ENCODE data around the gene KRTAP22-1.

The KRTAP22-1 gene

DNA sequence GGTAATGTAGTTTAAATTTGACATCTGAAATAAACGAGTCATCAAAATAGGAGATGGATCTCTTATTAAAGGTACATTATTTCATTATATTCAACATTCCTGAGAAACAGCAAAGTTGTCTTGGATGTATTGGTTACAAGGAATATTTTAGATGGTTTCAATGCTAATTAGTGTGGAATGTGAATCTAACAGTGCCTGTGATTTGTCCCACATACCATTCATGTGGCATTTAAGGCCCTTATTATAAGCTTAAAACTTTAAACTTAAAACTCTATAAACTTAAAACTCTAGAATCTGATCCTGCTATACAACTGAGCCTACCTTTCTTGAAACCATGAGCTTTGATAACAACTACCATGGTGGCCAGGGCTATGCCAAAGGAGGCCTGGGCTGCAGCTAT is at the start of gene KRTAP22-1:
Gene KRTAP22-1 (plus strand): TSS at position 301 of the 400 bp plus-strand sequence.
- no peak for DNase-seq

DNA sequence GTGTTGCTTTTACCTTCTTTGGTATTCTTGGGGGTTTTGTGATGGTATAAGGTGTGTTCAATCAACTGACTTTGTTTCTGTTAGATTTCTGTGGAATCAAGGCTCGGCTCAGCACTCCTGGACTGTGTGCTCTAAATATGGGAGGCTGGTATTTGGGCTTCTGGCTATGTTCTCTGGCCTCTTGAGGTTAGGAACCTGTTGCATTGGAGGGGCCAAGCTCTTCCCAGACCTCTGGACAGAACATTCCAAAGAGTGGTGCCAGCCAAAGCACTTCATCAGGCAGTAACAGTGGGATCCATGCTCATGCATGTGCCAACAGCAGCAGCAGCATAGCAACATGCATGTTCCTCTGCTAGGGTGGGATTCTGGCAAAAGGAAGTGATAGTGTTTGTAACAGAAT is 48.1 kb upstream of the KRTAP22-1 start:
- no peak for DNase-seq

DNA sequence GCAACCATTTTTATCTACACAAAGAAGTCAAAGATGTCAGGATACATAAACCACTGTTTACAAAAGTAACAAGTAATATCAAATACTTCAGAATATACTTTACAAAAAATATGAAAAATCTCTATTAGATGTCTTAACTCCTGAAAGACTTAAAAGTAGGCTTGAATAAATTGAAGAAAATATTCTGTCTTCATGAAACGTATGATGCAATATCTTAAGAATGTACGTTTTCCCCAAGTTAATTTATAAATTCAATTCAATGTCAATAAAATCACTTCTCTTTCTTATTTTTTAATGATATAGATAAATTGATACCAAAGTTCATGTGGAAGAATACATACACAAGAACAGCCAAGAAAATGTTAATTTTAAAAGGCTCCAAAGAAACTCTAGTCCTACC is 45.8 kb upstream of the KRTAP22-1 start:
- no peak for DNase-seq

DNA sequence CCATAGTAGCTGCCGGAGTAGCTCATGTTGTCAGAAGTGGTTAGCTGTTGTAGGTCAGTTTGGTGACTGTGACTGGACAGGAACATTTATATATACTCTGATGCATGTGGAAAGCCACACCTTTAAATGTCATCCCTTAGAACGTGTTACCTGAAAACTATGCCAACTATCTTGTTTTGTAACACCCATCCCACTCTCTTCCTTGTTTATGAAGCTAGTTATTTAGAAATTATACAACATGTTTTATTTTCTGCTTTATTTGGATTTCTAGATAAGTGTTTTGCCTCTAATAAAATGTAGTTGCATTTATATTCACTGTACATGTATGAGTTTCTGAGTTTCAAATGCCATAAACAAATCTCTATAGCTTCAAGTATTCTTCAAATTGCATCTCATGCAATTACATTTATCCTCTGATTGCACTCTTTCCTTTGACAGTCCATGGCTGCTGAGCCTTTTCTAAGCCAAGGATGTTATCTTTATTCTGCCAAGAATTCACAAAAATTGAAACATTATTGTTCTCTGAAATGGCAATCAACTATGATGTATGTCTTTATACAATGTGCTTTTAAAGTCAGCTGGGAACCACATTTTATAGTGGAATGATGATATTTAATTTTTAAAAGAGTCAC is 39.5 kb upstream of the KRTAP22-1 start, which contains the start of gene KRTAP19-7:
Gene KRTAP19-7 (minus strand): TSS at position 51 of the 632 bp plus-strand sequence. CDS start 25 bp downstream, at position 26.
- DNase-seq = no peak

DNA sequence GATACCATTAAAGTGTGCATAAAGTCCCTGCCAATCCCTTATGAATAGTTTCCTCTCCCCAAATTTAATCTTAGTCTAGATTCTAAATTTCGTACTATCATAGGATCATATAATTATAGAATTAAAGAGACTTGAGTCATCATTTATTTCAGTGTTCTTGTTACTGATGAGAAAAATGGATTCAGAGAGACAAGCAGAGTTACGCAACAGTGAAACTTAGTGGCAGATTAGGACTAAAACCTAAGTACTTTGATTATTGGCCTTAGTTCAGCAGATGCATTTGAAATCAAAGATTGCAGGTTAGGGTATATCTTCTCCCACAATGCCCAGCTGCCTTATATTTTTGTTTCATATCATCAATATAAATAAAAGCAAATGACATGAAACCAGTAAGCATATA is 38.9 kb upstream of the KRTAP22-1 start:
- no peak for DNase-seq

DNA sequence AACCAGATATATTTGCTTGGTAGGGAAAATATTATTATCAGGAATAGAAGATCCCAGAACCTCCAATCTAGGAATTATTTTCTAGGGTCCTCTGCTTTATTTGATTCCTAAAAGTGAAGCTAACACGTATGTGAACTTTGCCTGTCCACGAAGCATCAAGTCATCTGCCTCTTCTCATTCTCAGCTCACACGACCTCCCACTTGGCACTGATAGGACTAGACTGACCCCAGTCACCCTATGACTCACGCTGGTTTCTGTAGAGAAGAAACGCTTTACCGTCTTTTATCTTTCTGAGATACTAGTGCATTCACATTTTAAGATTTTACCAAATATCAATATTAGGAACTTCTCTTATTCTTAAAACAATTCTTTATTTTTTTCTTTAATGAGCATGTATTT is 37.8 kb upstream of the KRTAP22-1 start:
- DNase-seq = no peak

DNA sequence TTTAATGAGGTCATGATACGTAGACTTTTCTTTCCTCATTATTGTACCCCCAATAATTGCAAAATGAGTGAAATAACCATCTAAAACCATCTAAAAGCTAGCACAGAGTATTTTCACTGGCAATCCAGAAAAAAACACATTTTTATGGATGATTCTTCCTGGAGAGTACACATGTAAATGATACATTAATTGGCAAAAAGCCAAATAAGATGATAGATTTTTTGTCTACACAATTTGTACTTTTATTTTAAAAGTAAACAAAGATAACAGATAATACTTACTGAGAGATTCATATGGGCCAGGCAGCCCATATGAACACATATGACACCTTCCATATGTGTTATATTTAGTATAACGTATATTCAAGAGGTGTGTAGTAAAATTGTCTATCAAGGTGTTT is 37.3 kb upstream of the KRTAP22-1 start:
- no peak for DNase-seq

DNA sequence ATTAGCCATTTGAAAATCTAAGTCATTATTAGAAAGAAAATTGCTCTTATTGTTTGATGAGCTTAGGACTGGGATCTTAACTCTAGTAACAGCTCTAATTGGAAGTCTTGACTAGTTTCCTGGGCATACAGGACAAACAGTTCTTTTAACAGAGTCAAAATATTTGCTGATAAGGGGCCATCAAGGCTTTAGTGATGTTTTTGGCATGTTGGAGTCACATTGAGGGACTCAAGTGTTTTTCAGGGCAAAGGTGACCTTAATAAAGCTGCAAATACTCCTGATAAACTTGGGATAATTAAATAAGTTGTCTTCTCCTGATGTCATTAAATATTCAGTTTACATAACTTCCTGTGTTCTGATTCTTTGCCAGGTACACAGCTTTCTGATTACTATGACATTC is 33.3 kb upstream of the KRTAP22-1 start:
- no peak for DNase-seq

DNA sequence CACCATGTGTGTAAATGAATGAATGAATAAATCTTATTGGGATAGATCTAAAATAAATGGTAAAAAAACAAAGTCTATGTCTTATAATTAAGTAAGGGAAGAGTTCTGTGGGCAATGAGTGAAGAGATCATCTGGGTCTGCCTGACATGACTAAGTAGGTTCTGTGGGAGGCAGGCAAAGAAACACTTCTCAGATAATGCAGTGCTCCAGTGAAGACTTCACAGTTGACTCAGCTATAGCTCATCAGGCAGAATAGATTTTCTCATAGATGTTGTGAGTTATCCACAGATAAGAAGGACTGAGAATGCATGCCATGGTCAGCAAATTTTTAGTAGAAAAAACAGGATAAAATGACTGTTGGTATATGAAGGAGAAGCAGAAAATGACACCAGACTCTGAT is 23.1 kb upstream of the KRTAP22-1 start:
- DNase-seq = no peak

DNA sequence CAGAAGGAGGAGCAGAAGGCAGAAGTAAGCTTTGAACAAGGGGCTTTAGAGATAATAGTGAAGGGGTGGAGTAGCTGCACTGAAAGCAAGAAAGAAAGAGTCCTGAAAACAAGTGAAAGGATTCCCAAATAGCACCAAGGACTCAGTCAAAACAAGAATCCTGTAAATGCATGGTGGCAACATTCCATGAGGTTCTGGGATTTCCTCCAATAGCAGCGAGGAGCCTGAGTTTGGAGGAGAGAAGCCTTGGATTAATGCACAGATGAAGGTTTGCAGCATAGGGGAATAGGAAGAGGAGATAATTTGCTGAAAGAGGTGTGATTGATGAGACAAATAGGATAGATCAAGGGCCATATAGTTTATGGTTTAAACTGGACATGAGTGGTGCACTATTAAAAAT is 21.5 kb upstream of the KRTAP22-1 start:
- no peak for DNase-seq

DNA sequence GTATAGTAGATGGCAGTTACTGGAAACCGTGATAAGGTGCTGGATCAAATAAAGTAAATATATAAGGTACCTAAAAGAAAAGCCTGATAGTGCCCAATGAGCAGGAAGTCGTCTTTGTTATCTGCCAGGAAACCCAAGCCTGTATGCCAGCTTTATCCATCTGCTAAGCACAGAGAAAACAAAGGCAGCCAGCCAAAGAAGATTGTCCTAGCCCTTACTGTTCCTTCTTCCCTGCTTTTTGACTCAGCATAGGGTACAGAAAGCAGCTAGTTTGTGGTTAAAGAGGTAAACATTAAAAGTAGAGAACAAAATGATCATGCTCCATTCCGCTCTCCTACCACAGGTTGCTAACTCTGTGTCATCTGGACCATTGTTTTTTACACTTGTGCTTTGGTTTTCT is 20.8 kb upstream of the KRTAP22-1 start:
- no peak for DNase-seq

DNA sequence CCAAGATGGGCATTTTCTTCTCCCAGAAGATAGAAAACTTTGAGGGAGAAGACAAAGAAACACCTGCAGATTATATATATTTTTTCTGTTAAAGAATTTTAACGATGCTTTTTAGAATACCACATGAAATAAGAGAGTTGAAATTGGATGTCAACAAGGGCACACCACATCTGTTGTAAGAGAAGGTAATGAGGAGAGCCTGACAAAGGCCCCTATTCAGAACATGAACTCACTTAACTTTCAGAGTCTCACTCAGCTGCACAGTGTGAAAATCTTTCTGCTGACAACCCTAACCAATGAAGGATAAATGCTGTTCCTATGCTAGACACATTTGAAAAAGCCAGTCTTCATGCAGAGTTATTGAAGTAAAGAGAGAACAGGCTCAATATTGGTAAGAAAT is 18.0 kb upstream of the KRTAP22-1 start:
- no peak for DNase-seq

DNA sequence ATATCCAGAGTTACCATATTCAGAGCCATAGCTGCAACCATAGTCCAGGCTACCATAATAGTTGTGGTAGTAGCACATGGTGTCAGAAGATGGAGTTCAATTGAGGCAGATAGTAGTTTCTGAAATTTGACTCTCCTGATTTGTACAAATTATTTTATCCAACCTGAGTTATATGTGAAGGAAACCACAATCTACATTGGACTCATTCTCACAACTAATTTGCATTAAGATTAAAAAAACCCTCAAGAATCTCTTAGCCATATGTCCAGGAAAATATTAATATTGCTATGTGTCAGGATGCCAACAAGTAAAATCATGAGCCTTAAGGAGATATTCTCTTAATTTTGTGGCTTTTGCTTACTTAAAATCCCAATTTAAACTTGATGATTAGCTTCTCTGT is 10.6 kb upstream of the KRTAP22-1 start, which contains the start of gene KRTAP22-2:
Gene KRTAP22-2 (minus strand): TSS at position 101 of the 400 bp plus-strand sequence.
- no peak for DNase-seq

DNA sequence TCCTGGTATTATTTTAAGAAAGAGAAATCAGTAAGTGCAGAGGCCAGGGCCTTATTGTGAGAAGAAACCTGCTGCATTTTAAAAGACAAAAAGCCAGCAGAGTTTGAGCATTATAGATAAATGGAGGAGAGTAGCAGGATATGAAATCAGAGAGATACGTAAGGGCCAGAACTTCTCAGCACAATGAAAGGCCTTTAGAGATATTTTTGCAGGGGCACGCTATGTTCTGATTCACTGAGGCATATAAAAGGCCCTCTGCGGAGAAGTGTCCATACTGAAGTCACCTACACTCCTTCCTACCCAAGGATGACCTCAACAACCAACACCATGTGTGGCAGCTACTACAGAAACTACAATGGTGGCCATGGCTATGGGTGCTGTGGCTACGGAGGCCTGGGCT is 8.7 kb upstream of the KRTAP22-1 start, which contains the start of gene KRTAP6-3:
Gene KRTAP6-3 (plus strand): TSS at position 301 of the 400 bp plus-strand sequence. CDS start 6 bp downstream, at position 307.
- DNase-seq = no peak

DNA sequence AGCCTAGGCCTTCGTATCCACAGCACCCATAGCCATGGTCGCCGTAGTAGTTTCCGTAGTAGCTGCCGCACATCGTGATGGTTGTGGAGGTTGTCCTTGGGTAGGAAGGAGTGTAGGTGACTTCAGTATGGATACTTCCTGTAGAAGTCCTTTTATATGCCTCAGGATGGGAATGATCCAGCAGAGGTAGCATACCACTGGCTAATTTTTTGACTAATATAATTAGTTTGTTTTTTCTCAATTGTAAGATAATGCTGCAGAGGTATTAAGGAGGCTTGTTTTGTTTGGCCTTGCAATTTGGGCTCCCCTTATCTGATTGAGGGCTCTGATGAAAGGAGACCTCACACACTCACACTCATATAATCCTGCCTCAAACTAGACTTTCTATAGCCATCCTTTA is 2.1 kb upstream of the KRTAP22-1 start, which contains the start of gene KRTAP6-2:
Gene KRTAP6-2 (minus strand): TSS at position 101 of the 400 bp plus-strand sequence. CDS start 28 bp downstream, at position 73.
- no peak for DNase-seq

DNA sequence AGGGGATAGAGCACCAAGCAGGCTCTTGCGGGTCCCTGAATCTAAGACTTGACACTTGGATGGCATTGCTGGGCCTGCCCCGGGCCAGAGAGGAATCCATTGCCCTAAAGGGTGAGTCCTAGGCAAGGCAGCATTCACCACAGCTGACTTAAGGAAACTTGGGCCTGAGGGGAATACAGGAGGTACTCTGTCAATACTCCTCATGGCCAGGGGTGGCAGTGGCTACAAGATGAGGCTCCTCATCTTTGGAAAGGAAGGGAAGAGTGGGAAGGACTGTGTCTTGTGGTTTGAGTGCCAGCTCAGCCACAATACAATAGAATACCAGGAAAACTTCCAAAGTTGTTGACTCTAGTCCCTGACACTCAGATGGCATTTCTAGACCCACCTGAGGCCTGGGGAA is 5.1 kb downstream of the KRTAP22-1 start:
- DNase-seq = no peak

DNA sequence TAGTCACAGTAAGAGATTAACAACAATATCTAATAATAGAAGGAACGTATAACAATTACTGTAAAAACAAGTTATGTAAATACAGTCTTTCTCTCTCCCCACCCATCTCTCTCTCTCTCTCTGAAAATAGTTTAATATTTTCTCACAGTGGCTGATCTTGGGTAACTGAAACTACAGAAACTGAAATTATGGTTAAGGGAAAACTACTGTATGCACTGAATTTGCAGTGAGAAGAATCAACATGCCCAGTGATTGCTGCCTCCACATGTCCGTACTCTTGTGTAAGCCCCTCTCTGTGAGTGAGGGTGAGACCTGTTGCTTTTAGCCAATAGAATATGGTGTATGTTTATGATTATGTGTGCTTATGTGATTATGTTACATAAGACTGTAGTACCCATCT is 11.2 kb downstream of the KRTAP22-1 start:
- DNase-seq = no peak

DNA sequence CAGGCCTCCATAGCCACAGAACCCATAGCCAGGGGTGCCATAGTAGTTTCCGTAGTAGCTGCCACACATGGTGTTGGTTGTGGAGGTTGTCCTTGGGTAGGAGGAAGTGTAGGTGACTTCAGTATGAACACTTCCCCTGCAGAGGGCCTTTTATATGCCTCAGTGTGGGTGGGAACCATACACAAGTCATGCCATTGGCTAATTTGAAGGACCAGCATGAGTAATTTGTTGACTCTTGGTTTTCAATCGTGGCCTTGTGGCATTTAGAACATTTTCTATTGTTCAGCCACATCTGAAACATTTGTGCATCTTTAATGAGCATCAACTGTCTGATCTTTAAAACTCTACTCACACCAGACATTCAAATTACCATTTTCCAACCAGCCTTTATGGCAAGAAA is 12.9 kb downstream of the KRTAP22-1 start, which contains the start of gene KRTAP6-1:
Gene KRTAP6-1 (minus strand): TSS at position 95 of the 400 bp plus-strand sequence. CDS start 26 bp downstream, at position 69.
- no peak for DNase-seq

DNA sequence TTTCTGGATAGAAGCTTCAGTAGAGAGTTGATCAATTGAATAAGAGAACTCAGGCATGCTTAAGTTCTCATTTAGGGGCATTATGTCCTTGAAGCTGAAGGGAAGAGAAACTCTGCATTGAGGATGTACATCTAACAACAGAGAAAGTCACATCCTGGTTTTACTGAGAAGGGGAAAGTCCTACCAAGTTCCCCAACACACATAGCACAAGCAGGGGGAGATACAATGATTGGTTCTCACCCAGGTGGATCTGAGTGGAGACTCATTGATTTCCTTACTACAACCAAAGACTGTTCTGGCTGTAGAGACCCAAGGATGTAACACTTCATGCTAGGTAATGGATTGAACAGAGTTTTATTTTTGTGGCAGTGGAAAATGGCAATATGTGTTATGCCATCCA is 14.3 kb downstream of the KRTAP22-1 start:
- no peak for DNase-seq

DNA sequence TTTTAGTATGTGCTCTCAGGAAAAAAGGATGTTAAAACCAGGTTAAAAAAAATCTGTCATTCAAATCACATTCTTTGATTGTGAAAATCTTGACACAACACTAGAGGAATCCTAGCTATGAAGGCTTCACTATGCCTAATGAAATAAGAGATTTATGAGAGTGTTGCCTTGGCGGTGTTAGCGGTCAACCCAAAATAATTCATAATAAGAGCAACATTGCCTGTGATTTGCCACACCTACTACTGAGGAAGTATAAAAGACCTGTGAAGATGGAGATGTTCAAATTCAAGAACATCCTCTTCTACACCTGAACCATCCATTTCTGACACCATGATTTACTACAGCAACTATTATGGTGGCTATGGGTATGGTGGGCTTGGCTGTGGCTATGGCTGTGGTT is 15.2 kb downstream of the KRTAP22-1 start, which contains the start of gene KRTAP20-1:
Gene KRTAP20-1 (plus strand): TSS at position 301 of the 400 bp plus-strand sequence. CDS start 30 bp downstream, at position 331.
- DNase-seq = no peak

DNA sequence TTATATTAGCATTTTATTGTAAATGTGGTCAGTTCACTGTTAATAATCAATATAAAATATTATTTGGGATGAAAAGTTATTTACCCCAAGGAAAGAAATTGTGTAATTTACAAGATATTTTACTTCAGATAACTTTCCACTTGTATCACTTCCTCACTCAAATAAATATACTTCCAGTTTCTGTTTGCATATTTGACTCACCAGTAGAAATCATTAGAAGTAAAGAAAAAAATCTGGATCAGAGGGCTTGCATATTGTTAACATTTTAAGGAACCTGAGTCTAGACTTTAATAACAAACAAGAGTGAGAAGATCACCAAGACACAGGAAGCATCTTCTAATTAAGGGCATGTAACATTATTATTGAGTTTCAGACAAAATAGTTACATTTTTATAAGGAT is 19.2 kb downstream of the KRTAP22-1 start:
- no peak for DNase-seq

DNA sequence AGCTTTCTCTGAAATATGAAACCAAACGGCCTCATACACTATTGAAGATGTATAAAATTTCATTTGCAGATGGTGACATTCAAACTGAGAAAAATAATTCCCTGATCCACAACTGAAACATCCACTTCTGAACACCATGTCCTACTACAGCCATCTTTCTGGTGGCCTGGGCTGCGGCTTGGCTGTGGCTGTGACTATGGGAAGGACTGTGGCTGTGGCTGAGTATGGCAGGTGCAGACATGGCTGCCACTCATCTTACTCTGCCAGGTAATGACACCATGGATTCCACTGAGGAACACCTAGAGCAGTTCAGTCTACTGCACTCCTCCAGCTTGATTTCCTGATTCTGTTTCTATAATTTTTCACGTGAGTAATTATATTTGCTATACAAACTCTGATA is 19.6 kb downstream of the KRTAP22-1 start, which contains the start of gene KRTAP20-4:
Gene KRTAP20-4 (plus strand): TSS at position 106 of the 400 bp plus-strand sequence.
- DNase-seq = no peak

DNA sequence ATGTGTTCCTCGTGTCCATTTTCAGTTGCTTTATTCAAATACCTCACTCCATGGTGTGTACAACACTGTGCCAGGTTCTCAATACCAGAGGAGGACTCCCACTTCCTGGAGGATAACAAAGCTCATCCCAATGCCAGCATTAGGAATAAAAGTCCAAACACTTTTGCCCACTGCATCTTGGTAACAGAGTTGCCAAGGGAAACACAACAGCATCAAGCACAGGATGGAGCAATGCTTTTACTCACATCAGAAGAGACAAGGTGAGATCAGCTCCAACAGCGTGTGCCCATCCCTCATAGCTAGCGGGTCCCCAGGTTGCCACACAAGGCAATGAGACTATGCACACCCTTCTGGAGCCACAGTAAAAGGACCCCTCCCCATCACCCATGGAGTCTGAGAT is 22.5 kb downstream of the KRTAP22-1 start:
- DNase-seq = no peak

DNA sequence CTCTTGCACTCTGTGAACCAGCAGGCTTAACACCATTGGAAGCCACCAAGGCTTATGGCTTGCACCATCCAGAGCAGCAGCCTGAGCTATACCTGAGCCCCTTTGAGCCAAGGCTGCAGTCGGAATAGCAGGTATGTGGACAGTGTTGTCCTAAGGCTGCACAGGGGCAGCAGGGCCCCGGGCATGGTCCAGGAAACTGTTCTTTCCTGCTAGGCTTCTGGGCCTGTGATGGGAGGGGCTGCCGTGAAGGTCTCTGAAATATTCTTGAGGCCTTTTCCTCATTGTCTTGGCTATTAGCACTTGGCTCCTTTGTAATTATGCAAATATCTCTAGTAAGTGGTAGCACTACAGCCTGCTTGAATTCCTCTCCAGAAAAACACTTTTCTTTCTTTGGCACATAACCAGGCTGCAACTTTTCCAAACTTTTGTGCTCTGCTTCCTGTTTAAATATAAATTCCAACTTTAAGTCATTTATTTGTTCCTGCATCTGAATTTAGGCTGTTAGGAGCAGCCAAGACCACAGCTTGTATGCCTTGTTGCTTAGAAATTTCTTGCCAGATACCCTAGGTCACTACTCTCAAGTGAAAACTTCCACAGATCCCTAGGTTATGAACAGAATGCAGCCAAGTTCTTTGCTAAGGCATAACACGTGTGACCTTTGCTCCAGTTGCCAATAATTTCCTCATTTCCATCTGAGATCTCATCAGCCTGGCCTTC is 24.7 kb downstream of the KRTAP22-1 start:
- no peak for DNase-seq
